HG03025 (cell line): Measurements from ENCODE around the gene HOXB2.

Experiments used
- ATAC-seq: cut with Tn5 transposase; IDR thresholded peaks from one replicate; pipeline ENCODE4 v1.9.1; 2021; ENCODE audit warnings: mild to moderate bottlenecking, moderate library complexity; ENCODE audit not compliant: unreplicated experiment, low FRiP score

Gene HOXB2

GRCh38 chr17:48567646-48568354, 22.9 kb upstream of the HOXB2 start:
- ATAC-seq = no peak

- ATAC-seq = no peak
Measured at GRCh38 chr17:48567209-48567608, 22.3 kb upstream of the HOXB2 start.

GRCh38 chr17:48566717-48567116, 21.8 kb upstream of the HOXB2 start:
- no peak for ATAC-seq

- ATAC-seq = no peak
Measured at GRCh38 chr17:48565925-48566710, 21.2 kb upstream of the HOXB2 start.

DNA sequence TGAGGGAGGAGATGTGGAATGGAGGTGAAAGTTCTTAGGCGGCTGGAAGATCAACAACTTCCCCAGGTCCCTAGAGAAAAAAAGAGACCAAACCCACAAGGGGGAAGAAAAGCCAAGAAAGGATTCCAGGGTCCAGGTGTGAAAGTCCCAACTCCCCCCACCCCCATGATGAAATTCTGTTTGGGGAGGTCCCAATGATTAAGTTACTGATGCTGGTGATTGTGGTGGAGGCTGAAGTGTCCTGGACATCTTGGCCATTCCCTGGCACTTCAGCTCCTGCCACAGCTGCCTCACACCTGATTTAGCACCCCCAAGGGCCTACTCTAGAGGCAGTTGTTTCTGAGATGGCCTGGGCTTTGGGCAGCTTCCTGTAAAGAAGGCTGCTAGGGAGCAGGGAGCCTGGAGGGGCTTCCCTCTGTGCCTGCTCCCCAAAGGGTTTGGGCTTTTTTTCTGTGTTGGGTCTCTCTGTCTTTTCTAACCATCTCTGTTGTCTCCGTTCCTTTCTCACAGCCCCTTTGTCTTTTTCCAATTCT, 20.2 kb upstream of the HOXB2 start:
- no peak for ATAC-seq

- no peak for ATAC-seq
Measured at GRCh38 chr17:48564188-48565021, 19.5 kb upstream of the HOXB2 start.

DNA sequence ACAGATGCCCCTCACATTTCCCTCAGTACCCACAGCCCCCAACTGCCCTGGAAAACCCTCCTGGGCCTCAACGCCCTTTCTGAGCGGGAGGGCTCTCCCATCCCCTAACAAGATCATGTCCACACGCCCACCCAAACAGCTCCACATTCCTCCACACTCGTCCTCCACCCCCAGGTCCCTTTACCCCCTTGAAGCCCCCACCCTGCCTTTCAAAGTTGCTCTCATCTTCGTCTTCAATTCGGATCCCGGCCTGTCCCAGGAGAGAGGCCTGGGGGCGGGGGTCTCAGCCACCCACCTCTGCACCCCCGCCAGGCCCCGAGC, 18.9 kb upstream of the HOXB2 start:
- no peak for ATAC-seq

GRCh38 chr17:48563385-48563838, 18.5 kb upstream of the HOXB2 start:
- ATAC-seq = no peak

- no peak for ATAC-seq
Measured at GRCh38 chr17:48562934-48563333, 18.0 kb upstream of the HOXB2 start.

- no peak for ATAC-seq
Measured at GRCh38 chr17:48561884-48562810, 17.2 kb upstream of the HOXB2 start.

DNA sequence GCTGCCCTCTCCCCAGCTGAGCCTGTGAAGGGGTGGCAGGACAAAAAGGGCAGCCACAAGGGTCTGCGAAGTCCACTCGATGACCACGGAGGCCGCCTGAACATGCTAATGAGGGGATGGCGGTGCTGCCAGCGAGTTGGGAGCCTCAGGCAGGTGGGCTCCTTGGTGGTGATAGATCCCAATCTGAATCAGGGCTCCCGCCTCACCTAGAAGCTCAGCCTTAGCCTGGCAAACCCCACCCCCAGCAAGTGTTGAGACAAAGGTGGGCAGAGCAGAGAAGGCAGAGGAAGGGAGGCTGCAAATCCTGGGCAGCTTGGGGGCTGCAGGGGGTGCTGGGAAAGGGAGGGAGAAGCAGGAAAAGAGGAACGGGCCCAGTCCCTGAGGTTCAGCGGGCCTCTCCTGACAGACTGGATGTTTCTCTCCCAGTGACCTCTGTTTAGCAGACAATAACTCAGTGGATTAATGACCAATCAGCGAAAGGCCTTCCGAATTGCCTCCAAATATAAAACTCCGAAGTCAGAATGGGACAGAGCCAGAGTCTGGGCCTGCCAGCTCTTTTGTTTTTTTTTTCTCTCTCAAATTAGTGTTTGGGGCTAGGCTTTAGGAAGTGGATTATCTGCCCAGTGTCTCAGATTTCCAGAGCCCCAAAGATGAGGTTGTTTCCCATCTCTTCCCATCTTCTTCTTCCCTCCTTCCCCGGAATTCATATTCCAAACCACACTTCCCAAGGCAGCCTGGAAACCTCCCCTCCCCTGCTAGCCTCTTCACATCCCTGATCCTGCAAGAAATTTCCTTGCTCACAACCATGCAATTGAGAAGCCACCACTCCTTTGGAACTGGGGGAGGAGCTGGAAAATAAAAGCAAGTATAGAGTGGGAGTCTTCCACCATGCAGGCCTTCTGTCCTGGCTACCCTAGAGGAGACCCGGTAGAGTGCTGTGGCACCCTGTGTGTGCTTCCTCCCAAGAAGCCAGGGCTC, 15.2 kb upstream of the HOXB2 start:
- no peak for ATAC-seq

GRCh38 chr17:48559122-48559839, 14.4 kb upstream of the HOXB2 start:
- no peak for ATAC-seq

DNA sequence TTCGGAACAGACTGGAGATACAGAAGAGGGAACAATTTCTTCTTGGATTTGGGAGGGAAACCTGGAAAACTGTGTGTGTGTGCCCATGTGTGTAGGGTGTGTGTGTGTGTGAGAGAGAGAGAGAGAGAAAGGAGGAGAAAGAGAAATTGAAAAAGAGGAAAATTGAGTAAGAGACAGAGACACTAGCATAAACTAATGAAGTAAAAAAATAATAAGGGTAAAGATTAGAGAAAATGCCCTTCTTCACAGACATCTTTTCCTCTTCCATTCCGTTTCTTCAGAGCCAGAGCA, 13.9 kb upstream of the HOXB2 start:
- no peak for ATAC-seq

DNA sequence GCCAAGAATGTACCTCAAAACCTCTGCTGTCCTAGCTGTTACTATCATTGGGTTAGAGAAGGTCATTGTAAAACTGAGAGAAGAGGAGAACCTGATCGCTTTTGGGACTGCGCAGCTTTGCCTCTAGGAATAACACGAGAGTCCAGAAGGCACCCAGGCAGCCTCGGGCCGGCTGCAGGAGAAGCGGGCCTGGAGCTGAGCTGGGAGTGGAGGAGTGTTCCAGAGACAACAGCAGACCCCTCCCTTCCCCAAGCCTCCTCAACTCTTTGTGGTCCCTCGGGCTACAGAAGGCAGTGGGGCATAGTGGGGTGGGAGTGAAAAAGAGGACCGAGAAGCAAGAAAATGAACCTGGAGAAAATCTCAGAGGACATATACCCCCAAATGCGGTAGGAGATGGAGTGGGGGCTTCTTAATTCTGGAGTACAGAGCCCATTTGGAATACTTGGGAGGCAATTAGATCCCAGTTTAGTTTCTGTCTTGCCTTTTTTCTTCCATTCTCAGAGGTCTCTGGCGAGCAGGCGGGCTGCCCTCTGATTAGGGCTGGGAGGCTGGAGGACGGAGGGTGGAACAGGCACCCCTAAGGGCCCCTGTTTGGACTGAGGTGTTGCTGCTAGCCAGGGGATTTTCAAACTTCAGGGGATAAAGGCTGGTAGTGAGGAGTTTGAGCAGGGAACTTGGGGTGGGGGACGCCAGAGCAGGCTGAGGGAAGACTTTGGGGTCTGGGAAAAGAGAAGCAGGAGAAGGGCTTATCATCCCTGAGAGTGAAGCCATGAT, 13.3 kb upstream of the HOXB2 start:
- ATAC-seq = no peak

- no peak for ATAC-seq
Measured at GRCh38 chr17:48556576-48557401, 11.9 kb upstream of the HOXB2 start.

GRCh38 chr17:48556229-48556575, 11.3 kb upstream of the HOXB2 start:
- ATAC-seq = no peak
